OCI-LY7 (cell line): Measurements from ENCODE around the gene COL23A1. TPM values are rescaled to one million over a fixed set of nuclear protein-coding genes. Genes with fewer than 3 reads are reported as not detected.

Experiments
- BruUV-seq: library from RNA; stranded (reverse); fragments of 400-500 nt; replicated peaks from 2 replicates; lab custom pipeline; 2021; lab: Mats Ljungman, UMichigan
- CTCF ChIA-PET: fragments of 300-600 bp; sonication (Branson Sonifier 250); formaldehyde crosslinking; loops from one replicate; lab custom pipeline; 2022; ENCODE audit warnings: antibody characterized with exemption; ENCODE audit not compliant: unreplicated experiment; lab: Charles Lee
- POLR2A ChIA-PET: fragments of 300-600 bp; sonication (Branson Sonifier 250); formaldehyde crosslinking; loops from one replicate; lab custom pipeline; 2022; ENCODE audit warnings: antibody characterized with exemption; lab: Charles Lee
- DNase-seq: peaks from one replicate; pipeline ENCODE4 v3.0.0-alpha.2; 2015; ENCODE audit warnings: low spot score
- H2AFZ ChIP-seq: fragments of 200-600 bp; sonication (generic), shearing (Covaris generic); 2 replicates; pipeline ENCODE4 v1.6.1; 2014; ENCODE audit warnings: mild to moderate bottlenecking, antibody characterized with exemption, low read length, moderate library complexity
- H3K27ac ChIP-seq: fragments of 200-600 bp; sonication (generic); 2 replicates; pipeline ENCODE4 v1.5.1; 2014; ENCODE audit warnings: mixed run types, low read depth, mild to moderate bottlenecking, moderate library complexity, low read length, inconsistent platforms; ENCODE audit not compliant: poor library complexity, severe bottlenecking
- H3K36me3 ChIP-seq: fragments of 200-600 bp; sonication (generic); 2 replicates; pipeline ENCODE4 v1.6.1; 2014; ENCODE audit warnings: mild to moderate bottlenecking, antibody characterized with exemption, low read length, moderate library complexity, mixed read lengths; ENCODE audit not compliant: insufficient read depth
- H3K4me1 ChIP-seq: fragments of 200-600 bp; sonication (generic); 2 replicates; pipeline ENCODE4 v1.5.1; 2014; ENCODE audit warnings: mild to moderate bottlenecking, low read length; ENCODE audit not compliant: insufficient read depth, poor library complexity, severe bottlenecking
- H3K4me2 ChIP-seq: fragments of 200-600 bp; sonication (generic); 2 replicates; pipeline ENCODE4 v1.6.1; 2014; ENCODE audit warnings: mild to moderate bottlenecking, low read length
- H3K4me3 ChIP-seq: fragments of 200-600 bp; sonication (generic); 2 replicates; pipeline ENCODE4 v1.5.1; 2014; ENCODE audit warnings: mild to moderate bottlenecking, low read depth, low read length; ENCODE audit not compliant: poor library complexity, severe bottlenecking
- H3K79me2 ChIP-seq: fragments of 200-600 bp; sonication (generic); 2 replicates; pipeline ENCODE4 v1.6.1; 2016; ENCODE audit warnings: low read depth, mild to moderate bottlenecking, low read length, moderate library complexity, mixed read lengths; ENCODE audit not compliant: insufficient read depth
- H3K9me2 ChIP-seq: fragments of 200-600 bp; sonication (generic); 2 replicates; pipeline ENCODE4 v1.6.1; 2016; ENCODE audit warnings: mild to moderate bottlenecking, low read length, mixed read lengths; ENCODE audit not compliant: insufficient read depth
- H3K9me3 ChIP-seq: fragments of 200-600 bp; sonication (generic); 2 replicates; pipeline ENCODE4 v1.6.1; 2014; ENCODE audit warnings: mild to moderate bottlenecking, mixed run types, low read length, mixed read lengths
- H4K20me1 ChIP-seq: fragments of 200-600 bp; sonication (generic); 2 replicates; pipeline ENCODE4 v1.6.1; 2014; ENCODE audit warnings: mild to moderate bottlenecking, antibody characterized with exemption, low read length, moderate library complexity, mixed read lengths; ENCODE audit not compliant: insufficient read depth
- CTCF ChIP-seq: fragments of 200-600 bp; sonication (generic); conservative IDR thresholded peaks from 2 replicates; pipeline ENCODE4 v1.5.1; 2014; ENCODE audit warnings: mild to moderate bottlenecking, antibody characterized with exemption, low read length, moderate library complexity, mixed read lengths
- EZH2phosphoT487 ChIP-seq: fragments of 200-600 bp; sonication (generic); IDR thresholded peaks from 2 replicates; pipeline ENCODE4 v1.6.1; 2018; ENCODE audit warnings: low read depth, borderline replicate concordance, mild to moderate bottlenecking, mixed run types, antibody characterized with exemption, low read length, moderate library complexity, mixed read lengths
- intact Hi-C: fragments of 100-400 bp; cut with micrococcal nuclease; formaldehyde crosslinking; loops from one replicate; pipeline ENCODE4 v1.10.0; 2022; ENCODE audit not compliant: unreplicated experiment
- total RNA-seq, 2 experiments: library from RNA; depleted of rRNA in 1 of 2; stranded (reverse); fragments of >200 nt in 1 of 2; shearing (Covaris generic) in 1 of 2; gene quantifications; 2 replicates each; pipeline ENCODE4 v1.2.3, GENCODE V29; 2014 to 2022

The COL23A1 gene
- total RNA-seq, 2 experiments from 2014 or later, result 0.53 TPM; not detected in 1

- H3K9me3 ChIP-seq, result peaks cover 5% of the 10 kb centered on the region; the same call in 1 of the 2 replicates
- no peak overlapping the region for H3K27ac ChIP-seq
- no peak overlapping the region for H2AFZ ChIP-seq
- no peak for TF ChIP-seq CTCF
- TF ChIP-seq EZH2phosphoT487, result no peak
- no peaks in the 10 kb centered on the region for H4K20me1 ChIP-seq
- no peaks in the 10 kb centered on the region for H3K79me2 ChIP-seq
- H3K4me3 ChIP-seq, result no peak overlapping the region
- intact Hi-C loops, result no loop called here
- DNase-seq, result no peak
- no TSS peak for BruUV-seq
- H3K4me2 ChIP-seq, result no peak overlapping the region
- H3K9me2 ChIP-seq, result no peaks in the 10 kb centered on the region
- no peaks in the 10 kb centered on the region for H3K36me3 ChIP-seq
- ChIA-PET POLR2A (no interaction called here), CTCF (no interaction called here)
- no peaks in the 10 kb centered on the region for H3K4me1 ChIP-seq
Observed at GRCh38 chr5:178356431-178356872, 233.7 kb downstream of the COL23A1 start.

- H2AFZ ChIP-seq, result no peak overlapping the region
- H3K36me3 ChIP-seq, result no peaks in the 10 kb centered on the region
- H3K9me3 ChIP-seq, result peaks cover 5% of the 10 kb centered on the region; the same call in 1 of the 2 replicates
- intact Hi-C loops, result no loop called here
- no peaks in the 10 kb centered on the region for H4K20me1 ChIP-seq
- BruUV-seq, result no TSS peak
- POLR2A ChIA-PET, result interaction anchor here (0.9 kb wide), 1 partner anchor 12 kb away, joined by 3 read pairs; no protein-coding TSS in a partner anchor
- CTCF ChIA-PET, result no interaction called here
- H3K9me2 ChIP-seq, result no peaks in the 10 kb centered on the region
- no peak for DNase-seq
- no peaks in the 10 kb centered on the region for H3K4me1 ChIP-seq
- H3K4me2 ChIP-seq, result no peak overlapping the region
- H3K4me3 ChIP-seq, result no peak overlapping the region
- no peaks in the 10 kb centered on the region for H3K79me2 ChIP-seq
- TF ChIP-seq EZH2phosphoT487, result no peak
- TF ChIP-seq CTCF, result no peak
- no peak overlapping the region for H3K27ac ChIP-seq
Observed at GRCh38 chr5:178355671-178356070, 234.5 kb downstream of the COL23A1 start.

- no peaks in the 10 kb centered on the region for H3K9me2 ChIP-seq
- DNase-seq, result no peak
- no peaks in the 10 kb centered on the region for H3K4me1 ChIP-seq
- no TSS peak for BruUV-seq
- no peaks in the 10 kb centered on the region for H3K36me3 ChIP-seq
- no peak overlapping the region for H3K4me2 ChIP-seq
- H3K79me2 ChIP-seq, result no peaks in the 10 kb centered on the region
- H3K4me3 ChIP-seq, result no peak overlapping the region
- no peak for TF ChIP-seq EZH2phosphoT487
- no peak for TF ChIP-seq CTCF
- peaks cover 5% of the 10 kb centered on the region; the same call in 1 of the 2 replicates for H3K9me3 ChIP-seq
- no peaks in the 10 kb centered on the region for H4K20me1 ChIP-seq
- H3K27ac ChIP-seq, result no peak overlapping the region
- CTCF ChIA-PET, result no interaction called here
- intact Hi-C loops, result no loop called here
- H2AFZ ChIP-seq, result no peak overlapping the region
- POLR2A ChIA-PET, result no interaction called here
Observed at GRCh38 chr5:178353461-178353860, 236.7 kb downstream of the COL23A1 start.
